HEK293T (cell line): ENCODE data around the gene KLC4.

Experiments used
- ARNT ChIP-seq: fragments of 450-650 bp; IDR thresholded peaks from 2 replicates; pipeline ENCODE4 v1.6.1; 2017; ENCODE audit warnings: mild to moderate bottlenecking
- BHLHE40 ChIP-seq: fragments of 450-650 bp; IDR thresholded peaks from 2 replicates; pipeline ENCODE4 v1.6.1; 2016; ENCODE audit warnings: mild to moderate bottlenecking, moderate library complexity, borderline replicate concordance
- ELF4 ChIP-seq: fragments of 450-650 bp; IDR thresholded peaks from 2 replicates; pipeline ENCODE4 v1.6.1; 2017; ENCODE audit warnings: antibody characterized with exemption
- FOXA1 ChIP-seq: fragments of 450-650 bp; IDR thresholded peaks from 2 replicates; pipeline ENCODE4 v1.6.1; 2016; ENCODE audit warnings: mild to moderate bottlenecking
- FOXK2 ChIP-seq: fragments of 450-650 bp; IDR thresholded peaks from 2 replicates; pipeline ENCODE4 v1.6.1; 2016; ENCODE audit warnings: mild to moderate bottlenecking
- FOXM1 ChIP-seq: fragments of 450-650 bp; IDR thresholded peaks from 2 replicates; pipeline ENCODE4 v1.6.1; 2017; ENCODE audit warnings: mild to moderate bottlenecking, borderline replicate concordance
- HDGF ChIP-seq: fragments of 450-650 bp; IDR thresholded peaks from 2 replicates; pipeline ENCODE4 v1.6.1; 2017; ENCODE audit warnings: antibody characterized with exemption, borderline replicate concordance
- L3MBTL2 ChIP-seq: fragments of 450-650 bp; conservative IDR thresholded peaks from 2 replicates; pipeline ENCODE4 v1.6.1; 2016; ENCODE audit warnings: mild to moderate bottlenecking
- NFRKB ChIP-seq: fragments of 450-650 bp; IDR thresholded peaks from 2 replicates; pipeline ENCODE4 v1.6.1; 2016; ENCODE audit warnings: mild to moderate bottlenecking, moderate library complexity
- SP1 ChIP-seq: fragments of 450-650 bp; IDR thresholded peaks from 2 replicates; pipeline ENCODE4 v1.6.1; 2017
- SUZ12 ChIP-seq: fragments of 450-650 bp; IDR thresholded peaks from 2 replicates; pipeline ENCODE4 v1.6.1; 2016; ENCODE audit warnings: mild to moderate bottlenecking
- TARDBP ChIP-seq: fragments of 450-650 bp; IDR thresholded peaks from 2 replicates; pipeline ENCODE4 v1.6.1; 2016
- TF ChIP-seq, protein P1 (sequence below): fragments of 450-650 bp; IDR thresholded peaks from 2 replicates; pipeline ENCODE4 v1.6.1; 2016

DNA sequence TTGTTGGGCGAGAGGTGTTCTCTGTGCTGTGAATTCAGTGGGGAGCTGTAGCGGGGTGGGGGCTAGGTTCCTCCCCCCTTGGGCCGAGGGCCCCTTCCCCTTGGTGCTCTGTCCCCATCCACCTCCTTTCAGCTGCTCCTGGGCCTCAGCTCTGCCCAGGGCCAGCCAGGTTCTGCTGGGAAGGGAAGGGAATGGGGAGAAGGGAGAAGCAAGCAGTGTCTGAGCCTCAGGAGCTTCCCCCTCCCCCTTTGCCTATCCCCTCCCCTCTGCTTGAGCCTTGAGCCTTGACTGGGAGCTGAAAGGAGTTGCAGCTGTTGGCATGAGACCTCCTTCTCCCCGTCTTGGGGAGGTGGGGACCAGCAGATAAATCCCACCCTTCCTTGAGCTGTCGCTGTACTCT, 38.6 kb upstream of the KLC4 start:
- no peak for TF ChIP-seq SP1
- TF ChIP-seq, protein P1, sequence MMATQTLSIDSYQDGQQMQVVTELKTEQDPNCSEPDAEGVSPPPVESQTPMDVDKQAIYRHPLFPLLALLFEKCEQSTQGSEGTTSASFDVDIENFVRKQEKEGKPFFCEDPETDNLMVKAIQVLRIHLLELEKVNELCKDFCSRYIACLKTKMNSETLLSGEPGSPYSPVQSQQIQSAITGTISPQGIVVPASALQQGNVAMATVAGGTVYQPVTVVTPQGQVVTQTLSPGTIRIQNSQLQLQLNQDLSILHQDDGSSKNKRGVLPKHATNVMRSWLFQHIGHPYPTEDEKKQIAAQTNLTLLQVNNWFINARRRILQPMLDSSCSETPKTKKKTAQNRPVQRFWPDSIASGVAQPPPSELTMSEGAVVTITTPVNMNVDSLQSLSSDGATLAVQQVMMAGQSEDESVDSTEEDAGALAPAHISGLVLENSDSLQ = no peak
- TF ChIP-seq HDGF = no peak
- TF ChIP-seq BHLHE40 = no peak
- TF ChIP-seq SUZ12 = no peak
- TF ChIP-seq FOXA1 = no peak
- TF ChIP-seq L3MBTL2 = no peak
- TF ChIP-seq NFRKB = no peak
- TF ChIP-seq ELF4 = no peak
- TF ChIP-seq FOXM1 = no peak
- TF ChIP-seq TARDBP = no peak
- TF ChIP-seq FOXK2 = no peak
- no peak for TF ChIP-seq ARNT
